Psoas muscle (tissue), 8 donors: Measurements from ENCODE around the gene REC8. TPM values are rescaled to one million over a fixed set of nuclear protein-coding genes. Genes with fewer than 3 reads are reported as not detected.

Experiments
- ATAC-seq, 4 donors: fragments of 200-7000 bp; cut with Tn5 transposase; one replicate each; pipeline ENCODE4 v1.9.1; 2020; ENCODE audit warnings: moderate library complexity in 3 of 4, mild to moderate bottlenecking in 2 of 4
- DNase-seq, 2 donors: peaks; one replicate each; pipeline ENCODE4 v3.0.0-alpha.2; 2020
- H3K27ac ChIP-seq: fragments of 200-600 bp; one replicate; pipeline ENCODE4 v1.8.0; 2022
- H3K27me3 ChIP-seq, 3 donors: fragments of 200-600 bp in 1 of 3; one replicate each; pipeline versions ENCODE4 v1.6.1 to v1.8.0; 2013 to 2022; ENCODE audit warnings: low read length in 2 of 3, mild to moderate bottlenecking in 2 of 3, moderate library complexity in 1 of 3; ENCODE audit not compliant: insufficient read depth in 3 of 3
- H3K36me3 ChIP-seq, 2 donors: fragments of 200-600 bp in 1 of 2; one replicate each; pipeline versions ENCODE4 v1.6.1 to v1.8.0; 2013 to 2022; ENCODE audit warnings: low read depth in 1 of 2, mild to moderate bottlenecking in 1 of 2, moderate library complexity in 1 of 2; ENCODE audit not compliant: insufficient read depth in 1 of 2
- H3K4me1 ChIP-seq: fragments of 200-600 bp; one replicate; pipeline ENCODE4 v1.8.0; 2022
- H3K4me3 ChIP-seq: fragments of 200-600 bp; one replicate; pipeline ENCODE4 v1.8.0; 2022; ENCODE audit warnings: mild to moderate bottlenecking
- H3K9me3 ChIP-seq: fragments of 200-600 bp; one replicate; pipeline ENCODE4 v1.8.0; 2022
- CTCF ChIP-seq: fragments of 200-600 bp; IDR thresholded peaks from one replicate; pipeline ENCODE4 v1.8.0; 2022; ENCODE audit warnings: antibody characterized with exemption
- WGBS, 3 donors: extraction: QIAGEN DNeasy Blood & Tissue Kit; methylation state at CpG; one replicate each; pipeline versions ENCODE4 v1.1.6 to v1.1.7; 2013; 5-methylcytosine and 5-hydroxymethylcytosine counted together
- intact Hi-C, 2 donors: fragments of 100-400 bp; cut with DNase I; formaldehyde crosslinking; loops; one replicate each; pipeline versions ENCODE4 v1.11.0 to v1.14.2; 2022
- polyA plus RNA-seq, 3 donors: library from polyadenylated mRNA; stranded (reverse); fragments of 200-250 nt; gene quantifications; one replicate each; pipeline ENCODE4 v1.2.3, GENCODE V29; 2013
- total RNA-seq, 4 donors: library from RNA; stranded (reverse); fragmentation: NEBNext Ultra II Directional in 2 of 4; extraction: Animal tissue kit (Norgen Biotek cat#: 25700) in 2 of 4; gene quantifications; one replicate each; pipeline versions ENCODE4 v1.2.1 to v1.2.4, GENCODE V29; 2021 to 2023
- donor health status: healthy with polysubstance abuse.
- donor health status: DM: no; HTN: no; CAD: no; lungs with moderate emphysema.
- donor health status: Bipolar disorder and iron deficiency.
- donor health status: healthy.
- donor health status: DM: yes; HTN: yes; CAD: no.
- donor health status: DM: no; HTN: no; CAD: no.
- donor health status: DM: no; HTN: no; CAD: no.
- donor health status: DM: yes; HTN: yes; CAD: no.

The REC8 gene
- total and polyA plus RNA-seq, 7 donors = 0.13 to 1.6 (median 1.2) TPM

DNA sequence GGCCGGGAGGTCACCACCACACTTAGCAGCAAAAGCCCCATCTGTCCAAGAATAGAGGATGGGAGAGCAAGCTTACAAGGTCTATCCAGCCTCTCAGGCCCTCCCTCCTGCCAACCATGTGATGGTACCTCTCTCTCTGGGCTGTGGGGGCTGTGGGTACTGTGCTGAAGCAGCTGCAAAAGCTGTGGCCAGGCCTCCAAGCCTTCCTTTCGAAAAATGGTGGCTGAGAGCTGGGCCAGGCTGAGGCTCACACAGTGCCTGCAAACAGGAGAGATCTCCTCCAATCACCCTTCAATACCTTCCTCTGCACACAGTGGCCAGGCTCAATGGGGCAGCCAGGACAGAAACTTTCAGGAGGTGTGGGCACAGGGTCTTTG is 15.6 kb downstream of the REC8 start:
- no peak for TF ChIP-seq CTCF
- Histone ChIP-seq H3K9me3 (no peaks in the 10 kb centered on the region), H3K27ac (peak overlapping the region; percentile 94), H3K4me1 (peaks cover 21% of the 10 kb centered on the region), H3K4me3 (peak overlapping the region; percentile 90), H3K27me3 (no peaks in the 10 kb centered on the region), H3K36me3 (peaks cover 6 to 73% of the 10 kb centered on the region in 2 donors)
- DNase-seq (peak in 1 of 2 donors; percentile 34), ATAC-seq (no peak)
- intact Hi-C loops = no loop called here
- 59 to 76% (median 74%) methylated on average over 2 of the region's 2 CpGs for WGBS, 3 donors

- Histone ChIP-seq H3K9me3 (no peaks in the 10 kb centered on the region), H3K27ac (peak within 1 kb of the TSS; percentile 94), H3K27me3 (no peaks in the 10 kb centered on the region), H3K4me1 (peaks cover 21% of the 10 kb centered on the region), H3K4me3 (peak within 1 kb of the TSS; percentile 90), H3K36me3 (peaks cover 6 to 73% of the 10 kb centered on the region in 2 donors)
- peak; percentile 95 to 98 for DNase-seq
- ATAC-seq = peak; percentile 95 to 97 (median 96)
- 0 to 1% (median 0%) methylated on average over 60 to 65 of the region's 65 CpGs for WGBS, 3 donors
- no peak for TF ChIP-seq CTCF
- intact Hi-C loops = loop anchor here in 1 of 2 donors (2.0 kb wide), 1 partner anchor 26 kb away; no protein-coding TSS in a partner anchor
Observed at GRCh38 chr14:24188251-24189058, 16.6 kb downstream of the REC8 start, which contains the start of gene IPO4. TSS of gene IPO4 (minus strand) at chr14:24188816. CDS start at chr14:24188787, 29 bp downstream.

GRCh38 chr14:24189059-24189375 is 17.1 kb downstream of the REC8 start:
- ATAC-seq (no peak), DNase-seq (no peak)
- 0 to 2% (median 1%) methylated on average over 3 of the region's 3 CpGs for WGBS, 3 donors
- H3K4me1 ChIP-seq = peaks cover 21% of the 10 kb centered on the region
- TF ChIP-seq CTCF = no peak
- H3K36me3 ChIP-seq = peaks cover 6 to 67% of the 10 kb centered on the region in 2 donors
- H3K27me3 ChIP-seq = no peaks in the 10 kb centered on the region
- H3K27ac ChIP-seq = peak overlapping the region; percentile 94
- peak overlapping the region; percentile 90 for H3K4me3 ChIP-seq
- no peaks in the 10 kb centered on the region for H3K9me3 ChIP-seq
- intact Hi-C loops = loop anchor here in 1 of 2 donors (2.0 kb wide), 1 partner anchor 26 kb away; no protein-coding TSS in a partner anchor

DNA sequence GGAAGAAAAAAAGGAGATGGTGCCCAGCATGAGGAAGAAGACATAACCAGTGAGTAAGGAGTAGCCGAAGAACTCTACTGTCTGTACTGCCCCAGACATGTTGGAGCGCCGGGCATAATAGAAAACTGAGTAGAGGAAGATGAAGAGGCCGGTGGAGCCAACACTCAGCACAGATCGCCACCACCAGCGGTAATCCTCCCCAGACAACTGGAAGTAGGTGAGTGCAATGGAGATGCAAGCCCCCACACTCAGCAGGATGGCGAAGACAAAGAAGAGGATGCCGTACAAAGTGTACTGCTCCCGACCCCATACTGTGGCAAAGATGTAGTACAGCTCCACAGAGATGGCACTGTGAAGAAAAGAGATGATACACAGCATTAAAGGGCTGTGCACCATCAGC is 17.6 kb downstream of the REC8 start:
- H3K9me3 ChIP-seq = no peaks in the 10 kb centered on the region
- no peaks in the 10 kb centered on the region for H3K27me3 ChIP-seq
- peaks cover 6 to 63% of the 10 kb centered on the region in 2 donors for H3K36me3 ChIP-seq
- TF ChIP-seq CTCF = no peak
- no peak overlapping the region for H3K27ac ChIP-seq
- intact Hi-C loops = loop anchor here in 1 of 2 donors (2.0 kb wide), 1 partner anchor 25 kb away; no protein-coding TSS in a partner anchor
- DNase-seq (no peak), ATAC-seq (no peak)
- H3K4me3 ChIP-seq = peak overlapping the region; percentile 90
- 83 to 95% (median 91%) methylated on average over 9 of the region's 9 CpGs for WGBS, 3 donors
- H3K4me1 ChIP-seq = peaks cover 25% of the 10 kb centered on the region
